HUES48 (cell line): Measurements from ENCODE around the gene AKT3.
A peak's percentile ranks its signal among the peaks of the same experiment; 100 is the strongest.
"Not testable (repeated sequence)": the region's sequence is repeated elsewhere in the genome, so short reads cannot be mapped to it uniquely, and the experiment has no call there.

ENCODE experiments used
- H3K27ac ChIP-seq: one replicate; pipeline ENCODE4 v1.7.0; 2013; ENCODE audit warnings: low read depth, low read length, inconsistent platforms
- H3K27me3 ChIP-seq: 2 replicates; pipeline ENCODE4 v1.6.1; 2013; ENCODE audit warnings: mild to moderate bottlenecking, low read length; ENCODE audit not compliant: control insufficient read depth, insufficient read depth
- H3K36me3 ChIP-seq: 2 replicates; pipeline ENCODE4 v1.6.1; 2013; ENCODE audit warnings: low read length; ENCODE audit not compliant: control insufficient read depth, insufficient read depth
- H3K4me1 ChIP-seq: 2 replicates; pipeline ENCODE4 v1.6.1; 2013; ENCODE audit warnings: mild to moderate bottlenecking, low read length; ENCODE audit not compliant: control insufficient read depth, insufficient read depth
- H3K4me3 ChIP-seq: 2 replicates; pipeline ENCODE4 v1.5.1; 2013; ENCODE audit warnings: mild to moderate bottlenecking, low read depth, low read length
- H3K9ac ChIP-seq: 2 replicates; pipeline ENCODE4 v1.6.1; 2013; ENCODE audit warnings: mild to moderate bottlenecking, low read depth, low read length, moderate library complexity
- H3K9me3 ChIP-seq: 2 replicates; pipeline ENCODE4 v1.6.1; 2013; ENCODE audit warnings: low read length; ENCODE audit not compliant: control insufficient read depth, insufficient read depth

Gene AKT3

DNA sequence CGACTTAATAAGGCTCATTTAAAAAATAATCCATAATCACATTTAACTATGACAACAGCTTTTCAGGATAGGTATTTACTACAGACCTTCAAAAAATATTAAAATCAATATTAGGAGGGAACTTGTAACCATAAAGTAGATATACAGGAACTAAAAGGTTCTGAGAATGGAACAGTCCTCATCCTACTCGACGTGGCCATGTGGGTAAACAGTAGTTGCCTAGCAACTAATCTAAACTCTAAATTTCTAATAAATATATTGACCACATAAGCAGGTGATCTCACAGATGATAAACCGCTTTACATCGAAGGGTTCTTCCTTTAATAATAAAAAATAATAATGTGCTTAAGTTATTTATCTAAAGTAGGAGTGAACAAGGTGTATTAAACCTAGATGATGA lies 7.9 kb downstream of the AKT3 start:
- H3K9me3 ChIP-seq, result no peaks in the 10 kb centered on the region
- H3K27ac ChIP-seq, result no peak overlapping the region
- no peak overlapping the region for H3K9ac ChIP-seq
- H3K4me3 ChIP-seq, result no peak overlapping the region
- H3K27me3 ChIP-seq, result no peaks in the 10 kb centered on the region
- H3K36me3 ChIP-seq, result no peaks in the 10 kb centered on the region
- H3K4me1 ChIP-seq, result peaks cover 8% of the 10 kb centered on the region; the same call in 1 of the 2 replicates

DNA sequence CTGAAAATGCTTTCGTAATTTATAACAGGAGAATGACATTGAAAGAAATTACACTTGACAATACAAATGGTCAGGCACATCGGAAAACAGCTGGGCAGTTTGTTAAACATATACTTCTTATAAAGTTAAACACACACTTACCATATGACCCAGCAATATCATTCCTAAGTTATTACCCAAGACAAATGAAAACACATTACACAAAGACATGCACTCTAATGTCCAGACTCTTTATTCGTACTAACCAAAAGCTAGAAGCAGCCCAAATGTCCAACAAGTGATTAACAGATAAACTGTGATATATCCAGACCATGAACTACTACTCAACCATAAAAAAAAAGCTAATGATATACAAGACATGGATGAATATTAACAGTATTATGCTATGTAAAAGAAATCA lies 8.5 kb downstream of the AKT3 start:
- Histone ChIP-seq H3K27ac (no peak overlapping the region), H3K4me3 (no peak overlapping the region), H3K4me1 (peaks cover 6% of the 10 kb centered on the region; the same call in 1 of the 2 replicates), H3K27me3 (no peaks in the 10 kb centered on the region), H3K9me3 (no peaks in the 10 kb centered on the region), H3K36me3 (no peaks in the 10 kb centered on the region), H3K9ac (no peak overlapping the region)

DNA sequence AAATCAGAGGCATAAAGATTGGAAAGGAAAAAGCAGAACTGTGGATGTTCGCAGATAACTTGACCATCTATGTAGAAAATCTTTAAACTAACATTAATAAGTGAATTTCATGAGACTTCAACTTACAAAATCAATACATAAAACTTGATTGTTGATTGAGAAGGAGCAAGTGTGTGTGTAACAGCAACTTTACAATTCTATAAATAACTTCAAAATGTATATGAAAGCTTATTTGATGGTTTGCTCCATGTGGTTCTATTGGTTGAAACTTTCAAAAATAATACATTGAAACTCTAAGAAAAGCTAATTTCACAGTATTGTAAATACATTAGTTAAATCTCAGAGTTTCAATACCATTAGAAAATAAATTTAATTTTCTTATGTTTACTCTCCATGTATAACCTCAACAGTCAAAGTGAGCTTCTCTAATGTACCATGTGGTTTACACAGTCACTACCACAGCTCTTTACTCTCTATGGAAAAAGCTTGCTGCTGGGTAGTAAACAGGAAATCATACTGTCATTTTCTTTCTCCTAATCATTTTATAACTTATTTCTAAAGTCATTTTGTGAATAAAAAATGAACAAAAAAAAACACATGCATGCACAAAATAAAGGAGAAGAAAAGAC lies 12.0 kb downstream of the AKT3 start:
- Histone ChIP-seq H3K36me3 (no peaks in the 10 kb centered on the region), H3K9ac (no peak overlapping the region), H3K27ac (no peak overlapping the region)

DNA sequence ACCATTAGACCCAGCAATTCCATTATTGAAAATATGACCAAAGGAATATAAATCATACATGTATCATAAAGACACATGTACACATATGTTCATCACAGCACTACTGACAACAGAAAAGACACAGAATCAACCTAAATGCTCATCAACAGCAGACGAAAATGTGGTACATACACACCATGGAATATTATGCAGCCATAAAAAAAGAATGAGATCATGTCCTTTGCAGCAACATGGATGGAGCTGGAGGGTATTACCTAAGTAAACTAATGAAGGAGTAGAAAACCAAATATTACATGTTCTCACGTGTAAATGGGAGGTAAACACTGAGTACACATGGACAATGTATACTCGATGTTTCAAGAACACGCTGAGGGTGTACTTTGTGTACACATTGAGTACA lies 15.9 kb downstream of the AKT3 start:
- Histone ChIP-seq H3K9ac (no peak overlapping the region), H3K4me3 (no peak overlapping the region), H3K4me1 (no peaks in the 10 kb centered on the region), H3K36me3 (no peaks in the 10 kb centered on the region), H3K27me3 (no peaks in the 10 kb centered on the region), H3K9me3 (no peaks in the 10 kb centered on the region), H3K27ac (no peak overlapping the region)

More for the DNA sequence above, 12.0 kb downstream of the AKT3 start:
- H3K4me1 ChIP-seq, result peaks cover 3% of the 10 kb centered on the region; the same call in 1 of the 2 replicates
- no peak overlapping the region for H3K4me3 ChIP-seq
- H3K27me3 ChIP-seq, result no peaks in the 10 kb centered on the region
- no peaks in the 10 kb centered on the region for H3K9me3 ChIP-seq

DNA sequence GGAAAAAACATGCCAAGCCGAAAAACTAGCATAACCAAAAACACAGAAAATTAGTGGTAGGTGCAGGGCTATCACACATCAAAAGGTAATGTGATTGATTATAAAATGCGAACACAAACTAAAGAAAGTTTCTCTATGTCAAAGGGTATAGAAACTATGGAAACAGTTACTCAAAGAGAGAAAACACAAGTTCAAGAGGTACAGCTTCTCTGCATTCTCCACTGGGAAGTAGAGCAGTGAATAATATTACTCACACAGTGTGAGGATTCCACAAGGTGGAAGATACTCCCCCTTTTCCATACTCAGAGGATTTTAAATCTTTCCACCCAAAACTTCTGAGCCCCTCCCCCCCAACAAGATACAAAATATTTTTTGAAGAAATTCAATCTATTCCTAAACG lies 18.6 kb downstream of the AKT3 start:
- H3K4me3 ChIP-seq, result no peak overlapping the region
- no peak overlapping the region for H3K27ac ChIP-seq

DNA sequence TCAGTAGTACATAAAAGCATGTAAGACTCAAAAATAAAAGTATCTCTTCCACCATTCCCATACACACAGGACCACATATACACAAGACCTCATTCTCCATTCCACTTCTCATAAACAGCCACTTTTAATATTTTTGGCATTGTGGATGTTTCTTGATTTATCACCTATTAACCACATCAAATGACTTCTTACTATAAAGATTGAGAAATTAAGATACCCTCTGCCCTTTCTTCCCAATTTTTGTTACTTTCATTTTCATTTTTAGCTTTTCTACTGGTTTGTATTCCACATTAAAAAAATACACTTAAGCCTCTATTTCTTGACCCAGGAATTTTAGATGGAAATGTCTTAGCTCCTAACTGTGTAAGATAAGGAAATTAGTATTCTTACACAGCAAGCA lies 22.8 kb downstream of the AKT3 start:
- Histone ChIP-seq H3K27me3 (no peaks in the 10 kb centered on the region), H3K4me3 (no peak overlapping the region), H3K36me3 (no peaks in the 10 kb centered on the region), H3K9me3 (no peaks in the 10 kb centered on the region), H3K4me1 (no peaks in the 10 kb centered on the region), H3K27ac (no peak overlapping the region), H3K9ac (no peak overlapping the region)

More for the DNA sequence above, 18.6 kb downstream of the AKT3 start:
- no peaks in the 10 kb centered on the region for H3K4me1 ChIP-seq
- no peaks in the 10 kb centered on the region for H3K27me3 ChIP-seq
- H3K9ac ChIP-seq, result no peak overlapping the region
- no peaks in the 10 kb centered on the region for H3K36me3 ChIP-seq
- no peaks in the 10 kb centered on the region for H3K9me3 ChIP-seq

DNA sequence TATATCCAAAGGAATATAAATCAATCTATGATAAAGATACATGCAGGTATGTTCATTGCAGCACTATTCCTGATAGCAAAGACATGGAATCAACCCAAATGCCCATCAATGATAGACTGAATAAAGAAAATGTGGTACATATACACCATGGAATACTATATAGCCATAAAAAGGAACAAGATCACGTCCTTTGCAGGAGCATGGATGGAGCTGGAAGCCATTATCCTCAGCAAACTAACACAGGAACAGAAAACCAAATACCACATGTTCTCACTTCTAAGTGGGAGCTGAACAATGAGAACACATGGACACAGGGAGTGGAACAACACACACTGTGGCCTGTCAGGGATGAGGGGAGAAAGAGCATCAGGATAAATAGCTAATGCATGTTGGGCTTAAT lies 25.1 kb downstream of the AKT3 start:
- H3K36me3 ChIP-seq, H3K4me3 ChIP-seq, H3K27me3 ChIP-seq, H3K4me1 ChIP-seq, H3K9ac ChIP-seq, H3K9me3 ChIP-seq, H3K27ac ChIP-seq: not testable (repeated sequence)

DNA sequence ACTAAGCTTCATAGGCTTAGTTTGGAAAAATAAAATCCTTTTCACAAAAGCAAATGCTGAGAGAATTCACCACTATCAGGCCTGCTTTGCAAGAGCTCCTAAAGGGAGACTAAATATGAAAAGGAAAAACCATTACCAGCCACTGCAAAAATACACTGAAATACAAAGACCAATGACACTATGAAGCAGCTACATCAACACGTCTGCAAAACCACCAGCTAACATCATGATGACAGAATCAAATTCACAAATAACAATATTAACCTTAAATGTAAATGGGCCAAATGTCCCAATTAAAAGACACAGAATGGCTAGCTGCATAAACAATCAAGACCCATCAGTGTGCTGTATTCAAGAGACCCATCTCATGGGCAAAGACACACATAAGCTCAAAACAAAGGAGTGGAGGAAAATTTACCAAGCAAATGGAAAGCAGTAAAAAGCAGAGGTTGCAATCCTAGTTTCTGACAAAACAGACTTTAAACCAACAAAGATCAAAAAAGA lies 28.8 kb downstream of the AKT3 start:
- Histone ChIP-seq H3K9me3 (no peaks in the 10 kb centered on the region; the same call in 1 of the 2 replicates), H3K27me3 (no peaks in the 10 kb centered on the region), H3K36me3 (no peaks in the 10 kb centered on the region)

DNA sequence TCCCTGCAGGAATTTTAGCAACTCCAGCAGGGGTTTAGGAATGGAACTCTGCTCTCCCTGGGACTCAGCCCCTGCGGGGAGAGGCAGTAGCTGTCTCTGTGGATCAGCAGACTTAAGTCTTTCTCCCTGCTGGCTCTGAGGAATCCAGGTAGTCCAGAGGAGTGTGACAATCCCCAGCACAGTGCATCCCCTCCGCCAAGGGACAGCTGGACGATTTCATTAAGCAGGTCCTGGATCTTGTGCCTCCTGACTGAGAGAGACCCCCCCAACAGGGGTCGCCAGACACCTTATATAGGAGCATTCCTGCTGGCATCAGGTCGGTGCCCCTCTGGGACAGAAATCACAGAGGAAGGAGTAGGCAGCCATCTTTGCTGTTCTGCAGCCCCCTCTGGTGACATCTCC lies 30.6 kb downstream of the AKT3 start:
- Histone ChIP-seq H3K9ac (no peak overlapping the region), H3K36me3 (no peaks in the 10 kb centered on the region), H3K4me3 (no peak overlapping the region), H3K4me1 (no peaks in the 10 kb centered on the region), H3K27ac (peak overlapping the region; percentile 27), H3K27me3 (no peaks in the 10 kb centered on the region), H3K9me3 (no peaks in the 10 kb centered on the region; the same call in 1 of the 2 replicates)

More for the DNA sequence above, 28.8 kb downstream of the AKT3 start:
- no peak overlapping the region for H3K9ac ChIP-seq
- H3K27ac ChIP-seq, result no peak overlapping the region
- H3K4me3 ChIP-seq, result no peak overlapping the region
- no peaks in the 10 kb centered on the region for H3K4me1 ChIP-seq

DNA sequence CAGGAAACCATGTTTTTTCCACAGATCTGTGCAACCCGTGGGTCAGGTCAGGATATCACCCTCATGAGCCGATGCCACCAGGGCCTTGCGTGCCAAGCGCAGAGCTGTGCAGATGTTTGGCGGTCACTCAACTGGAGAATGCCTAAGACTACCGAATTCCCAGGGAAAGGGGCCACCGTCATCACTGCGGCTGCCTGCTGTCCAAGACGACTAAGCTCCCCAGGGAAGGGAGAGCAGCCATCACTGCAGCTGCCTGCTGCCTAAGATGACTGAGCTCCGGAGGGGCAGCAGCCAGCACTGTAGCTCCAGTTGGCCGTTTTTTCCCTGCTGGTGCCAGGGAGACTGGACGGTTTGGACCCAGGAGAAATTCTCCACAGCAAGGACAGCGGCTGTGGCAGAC lies 31.1 kb downstream of the AKT3 start:
- no peaks in the 10 kb centered on the region for H3K27me3 ChIP-seq
- H3K9ac ChIP-seq, result no peak overlapping the region
- peak overlapping the region; percentile 27 for H3K27ac ChIP-seq
- no peaks in the 10 kb centered on the region; the same call in 1 of the 2 replicates for H3K9me3 ChIP-seq
- no peaks in the 10 kb centered on the region for H3K36me3 ChIP-seq
- H3K4me3 ChIP-seq, result no peak overlapping the region
- no peaks in the 10 kb centered on the region for H3K4me1 ChIP-seq

DNA sequence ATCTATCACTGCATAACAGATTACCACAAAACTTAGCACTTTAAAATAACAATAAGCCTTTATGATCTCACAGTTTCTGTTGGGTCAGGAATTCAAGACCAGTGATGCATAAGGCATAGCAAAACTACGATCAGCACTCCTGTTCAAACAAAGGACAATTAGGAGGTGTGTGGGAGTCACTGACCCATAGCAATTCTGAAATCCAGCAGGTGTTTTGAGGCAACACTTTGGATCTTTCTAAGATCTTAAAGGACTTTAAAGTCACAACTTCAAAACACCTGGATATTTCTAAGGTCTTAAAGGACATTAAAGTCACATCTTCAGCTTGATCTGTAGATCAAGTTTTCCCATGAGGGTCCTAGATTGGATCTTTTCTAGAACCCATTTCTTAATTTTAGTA lies 35.3 kb downstream of the AKT3 start:
- Histone ChIP-seq H3K9me3 (no peaks in the 10 kb centered on the region), H3K27ac (no peak overlapping the region), H3K36me3 (no peaks in the 10 kb centered on the region), H3K4me1 (no peaks in the 10 kb centered on the region), H3K27me3 (no peaks in the 10 kb centered on the region), H3K9ac (no peak overlapping the region), H3K4me3 (no peak overlapping the region)
